Glutamatergic neuron (in vitro differentiated cells): ENCODE measurements around the gene ZDHHC24. TPM values are rescaled to one million over a fixed set of nuclear protein-coding genes. Genes with fewer than 3 reads are reported as not detected.

Source experiments
- DNase-seq: peaks from one replicate; pipeline ENCODE4 v3.0.0; 2022
- H3K27ac Mint-ChIP-seq: one replicate; pipeline ENCODE4 v1.8.0; 2020; ENCODE audit warnings: mild to moderate bottlenecking, mixed read lengths, inconsistent platforms; ENCODE audit not compliant: unreplicated experiment
- H3K27me3 Mint-ChIP-seq: one replicate; pipeline ENCODE4 v1.8.0; 2020; ENCODE audit warnings: mild to moderate bottlenecking, moderate library complexity, mixed read lengths, inconsistent platforms; ENCODE audit not compliant: unreplicated experiment
- H3K36me3 Mint-ChIP-seq: one replicate; pipeline ENCODE4 v1.8.0; 2020; ENCODE audit warnings: mild to moderate bottlenecking, mixed read lengths, inconsistent platforms; ENCODE audit not compliant: unreplicated experiment
- H3K4me1 Mint-ChIP-seq: one replicate; pipeline ENCODE4 v1.8.0; 2020; ENCODE audit warnings: mild to moderate bottlenecking, low read depth, mixed read lengths, inconsistent platforms; ENCODE audit not compliant: unreplicated experiment
- H3K4me3 Mint-ChIP-seq: one replicate; pipeline ENCODE4 v1.8.0; 2020; ENCODE audit warnings: mild to moderate bottlenecking, mixed read lengths, inconsistent platforms; ENCODE audit not compliant: unreplicated experiment
- H3K9me3 Mint-ChIP-seq: one replicate; pipeline ENCODE4 v1.8.0; 2020; ENCODE audit warnings: mild to moderate bottlenecking, moderate library complexity, mixed read lengths, inconsistent platforms; ENCODE audit not compliant: unreplicated experiment
- total RNA-seq: library from RNA; stranded (reverse); fragmentation: NEBNext Ultra II Directional; extraction: Animal tissue kit (Norgen Biotek cat#: 25700); gene quantifications from one replicate; pipeline ENCODE4 v1.2.1, GENCODE V29; 2021; ENCODE audit not compliant: unreplicated experiment
- TF ChIP-seq, protein P1 (sequence below): fragments of 200-600 bp; sonication (generic); IDR thresholded peaks from one replicate; pipeline ENCODE4 v1.5.0; 2021; ENCODE audit not compliant: partially characterized antibody, unreplicated experiment

Gene ZDHHC24
- total RNA-seq, 1 donor from 2014 or later = 11.5 TPM

GRCh38 chr11:66476841-66477251 is 69.0 kb downstream of the ZDHHC24 start:
- TF ChIP-seq, protein P1, sequence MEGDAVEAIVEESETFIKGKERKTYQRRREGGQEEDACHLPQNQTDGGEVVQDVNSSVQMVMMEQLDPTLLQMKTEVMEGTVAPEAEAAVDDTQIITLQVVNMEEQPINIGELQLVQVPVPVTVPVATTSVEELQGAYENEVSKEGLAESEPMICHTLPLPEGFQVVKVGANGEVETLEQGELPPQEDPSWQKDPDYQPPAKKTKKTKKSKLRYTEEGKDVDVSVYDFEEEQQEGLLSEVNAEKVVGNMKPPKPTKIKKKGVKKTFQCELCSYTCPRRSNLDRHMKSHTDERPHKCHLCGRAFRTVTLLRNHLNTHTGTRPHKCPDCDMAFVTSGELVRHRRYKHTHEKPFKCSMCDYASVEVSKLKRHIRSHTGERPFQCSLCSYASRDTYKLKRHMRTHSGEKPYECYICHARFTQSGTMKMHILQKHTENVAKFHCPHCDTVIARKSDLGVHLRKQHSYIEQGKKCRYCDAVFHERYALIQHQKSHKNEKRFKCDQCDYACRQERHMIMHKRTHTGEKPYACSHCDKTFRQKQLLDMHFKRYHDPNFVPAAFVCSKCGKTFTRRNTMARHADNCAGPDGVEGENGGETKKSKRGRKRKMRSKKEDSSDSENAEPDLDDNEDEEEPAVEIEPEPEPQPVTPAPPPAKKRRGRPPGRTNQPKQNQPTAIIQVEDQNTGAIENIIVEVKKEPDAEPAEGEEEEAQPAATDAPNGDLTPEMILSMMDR = no peak
- peaks cover 10% of the 10 kb centered on the region for H3K4me1 Mint-ChIP-seq
- peaks cover 3% of the 10 kb centered on the region for H3K9me3 Mint-ChIP-seq
- peak; percentile 43 for DNase-seq
- H3K27ac Mint-ChIP-seq = no peak overlapping the region
- H3K27me3 Mint-ChIP-seq = peaks cover 15% of the 10 kb centered on the region
- H3K4me3 Mint-ChIP-seq = peak overlapping the region; percentile 59
- no peaks in the 10 kb centered on the region for H3K36me3 Mint-ChIP-seq

- H3K27ac Mint-ChIP-seq = no peak overlapping the region
- peaks cover 3% of the 10 kb centered on the region for H3K9me3 Mint-ChIP-seq
- DNase-seq = no peak
- TF ChIP-seq, protein P1 = no peak
- peaks cover 16% of the 10 kb centered on the region for H3K27me3 Mint-ChIP-seq
- H3K36me3 Mint-ChIP-seq = no peaks in the 10 kb centered on the region
- peaks cover 10% of the 10 kb centered on the region for H3K4me1 Mint-ChIP-seq
- peak overlapping the region; percentile 59 for H3K4me3 Mint-ChIP-seq
Observed at GRCh38 chr11:66476173-66476840, 69.5 kb downstream of the ZDHHC24 start.

- peaks cover 17% of the 10 kb centered on the region for H3K27me3 Mint-ChIP-seq
- no peaks in the 10 kb centered on the region for H3K36me3 Mint-ChIP-seq
- no peak overlapping the region for H3K4me3 Mint-ChIP-seq
- H3K27ac Mint-ChIP-seq = no peak overlapping the region
- DNase-seq = no peak
- TF ChIP-seq, protein P1 = no peak
- H3K9me3 Mint-ChIP-seq = no peaks in the 10 kb centered on the region
- peaks cover 10% of the 10 kb centered on the region for H3K4me1 Mint-ChIP-seq
Observed at GRCh38 chr11:66475349-66476172, 70.3 kb downstream of the ZDHHC24 start.

GRCh38 chr11:66473608-66474515 is 72.0 kb downstream of the ZDHHC24 start:
- peaks cover 3% of the 10 kb centered on the region for H3K9me3 Mint-ChIP-seq
- H3K4me3 Mint-ChIP-seq = no peak overlapping the region
- no peaks in the 10 kb centered on the region for H3K36me3 Mint-ChIP-seq
- peaks cover 17% of the 10 kb centered on the region for H3K4me1 Mint-ChIP-seq
- TF ChIP-seq, protein P1 = no peak
- DNase-seq = no peak
- H3K27me3 Mint-ChIP-seq = peaks cover 14% of the 10 kb centered on the region
- H3K27ac Mint-ChIP-seq = peak overlapping the region; percentile 59
